GM12878 (cell line): ENCODE results near the gene SP100. TPM values are rescaled to one million over a fixed set of nuclear protein-coding genes. Genes with fewer than 3 reads are reported as not detected.

Experiments
- ATAC-seq: fragments of 200-7000 bp; cut with Tn5 transposase; 3 replicates; pipeline ENCODE4 v1.9.1; 2020; ENCODE audit warnings: mild to moderate bottlenecking, moderate library complexity
- BruUV-seq: library from RNA; stranded (reverse); fragments of 400-500 nt; replicated peaks from 2 replicates; lab custom pipeline; 2021; lab: Mats Ljungman, UMichigan
- CTCF ChIA-PET: fragments of 300-600 bp; sonication (Branson Sonifier 250); formaldehyde crosslinking; extraction: SDS; loops from one replicate; lab custom pipeline; 2021; ENCODE audit warnings: inconsistent platforms; lab: Yijun Ruan, JAX
- POLR2A ChIA-PET: fragments of 350-600 bp; formaldehyde crosslinking; extraction: SDS; loops from one replicate; lab custom pipeline; 2021; ENCODE audit warnings: inconsistent platforms; lab: Charles Lee
- RAD21 ChIA-PET: fragments of 300-600 bp; sonication (Branson Sonifier 250); formaldehyde crosslinking; loops from one replicate; lab custom pipeline; 2023; ENCODE audit warnings: antibody characterized with exemption; ENCODE audit not compliant: unreplicated experiment; lab: Charles Lee
- SMC1A ChIA-PET: fragments of 300-600 bp; sonication (Branson Sonifier 250); formaldehyde crosslinking; loops from one replicate; lab custom pipeline; 2023; ENCODE audit not compliant: unreplicated experiment, uncharacterized antibody; lab: Charles Lee
- DNase-seq: peaks from one replicate; pipeline ENCODE4 v3.0.0-alpha.2; 2011; ENCODE audit warnings: low read depth, low spot score
- FAIRE-seq: peaks from 3 replicates; lab custom pipeline; 2011; peaks lifted over from hg19 to GRCh38; lab: Jason Lieb, UNC
- H2AFZ ChIP-seq: 2 replicates; pipeline ENCODE4 v1.6.0; 2011; ENCODE audit warnings: low read depth, low read length, control low read depth; ENCODE audit not compliant: control insufficient read depth
- H3K27ac ChIP-seq: 2 replicates; pipeline ENCODE4 v1.5.1; 2011; ENCODE audit warnings: control low read depth; ENCODE audit not compliant: control insufficient read depth, insufficient read depth
- H3K27me3 ChIP-seq, 2 experiments: replicated peaks in 1 of 2; 2 replicates each; pipeline versions ENCODE4 v1.6.0 to v1.6.1; 2011; ENCODE audit warnings: low read length in 1 of 2; ENCODE audit not compliant: control insufficient read depth in 2 of 2, insufficient read depth in 2 of 2
- H3K36me3 ChIP-seq, 2 experiments: 2 replicates each; pipeline ENCODE4 v1.5.1; 2011; ENCODE audit warnings: low read length in 1 of 2; ENCODE audit not compliant: control insufficient read depth in 2 of 2, insufficient read depth in 2 of 2
- H3K4me1 ChIP-seq: 2 replicates; pipeline ENCODE4 v1.6.1; 2011; ENCODE audit warnings: mild to moderate bottlenecking, low read length, moderate library complexity, mixed read lengths; ENCODE audit not compliant: control insufficient read depth, insufficient read depth
- H3K4me2 ChIP-seq: 2 replicates; pipeline ENCODE4 v1.6.0; 2011; ENCODE audit warnings: control low read depth; ENCODE audit not compliant: control insufficient read depth, insufficient read depth
- H3K4me3 ChIP-seq: fragments of 200-600 bp; sonication (generic); 2 replicates; pipeline ENCODE4 v1.5.1; 2016
- H3K79me2 ChIP-seq: 2 replicates; pipeline ENCODE4 v1.6.0; 2011; ENCODE audit warnings: low read length; ENCODE audit not compliant: control insufficient read depth, insufficient read depth
- H3K9ac ChIP-seq: 2 replicates; pipeline ENCODE4 v1.8.0; 2011; ENCODE audit warnings: low read length, control low read depth, mixed read lengths; ENCODE audit not compliant: control insufficient read depth, insufficient read depth
- H3K9me3 ChIP-seq: replicated peaks from 3 replicates; pipeline ENCODE4 v1.5.1; 2011; ENCODE audit warnings: mild to moderate bottlenecking, low read length; ENCODE audit not compliant: control insufficient read depth, insufficient read depth
- H4K20me1 ChIP-seq: 2 replicates; pipeline ENCODE4 v1.6.0; 2011; ENCODE audit not compliant: control insufficient read depth, insufficient read depth
- BCL11A ChIP-seq: IDR thresholded peaks from 2 replicates; pipeline ENCODE4 v1.6.1; 2011; ENCODE audit warnings: low read depth, low read length
- CEBPZ ChIP-seq: fragments of 150-350 bp; IDR thresholded peaks from 2 replicates; pipeline ENCODE4 v1.6.1; 2016; ENCODE audit warnings: low read depth, low read length
- ELK1 ChIP-seq: IDR thresholded peaks from 2 replicates; pipeline ENCODE4 v1.6.1; 2012; ENCODE audit warnings: low read depth, low read length, improper control_type of control experiment
- FOXK2 ChIP-seq: fragments of 450-650 bp; IDR thresholded peaks from 2 replicates; pipeline ENCODE4 v1.6.1; 2017; ENCODE audit warnings: mild to moderate bottlenecking, moderate library complexity
- GATAD2B ChIP-seq: fragments of 450-650 bp; conservative IDR thresholded peaks from 2 replicates; pipeline ENCODE4 v1.6.1; 2017; ENCODE audit warnings: low read depth, mild to moderate bottlenecking, moderate library complexity
- MTA3 ChIP-seq: IDR thresholded peaks from 2 replicates; pipeline ENCODE4 v1.6.1; 2012; ENCODE audit warnings: low read length, inconsistent platforms, borderline replicate concordance
- NFIC ChIP-seq: IDR thresholded peaks from 2 replicates; pipeline ENCODE4 v1.6.1; 2012; ENCODE audit warnings: low read depth, mild to moderate bottlenecking, inconsistent platforms, low read length, moderate library complexity
- SP1 ChIP-seq: IDR thresholded peaks from one replicate; pipeline ENCODE4 v1.6.1; 2011; ENCODE audit warnings: low read depth, low read length
- STAT3 ChIP-seq: IDR thresholded peaks from 2 replicates; pipeline ENCODE4 v1.6.1; 2011; ENCODE audit warnings: low read depth, low read length, improper control_type of control experiment
- WRNIP1 ChIP-seq: IDR thresholded peaks from 2 replicates; pipeline ENCODE4 v1.6.1; 2011; ENCODE audit warnings: low read depth, low read length, improper control_type of control experiment, borderline replicate concordance
- WGBS: methylation state at CpG from one replicate; pipeline ENCODE4 v1.1.6; 2016; ENCODE audit warnings: low lambda C conversion rate; ENCODE audit not compliant: insufficient replicate concordance, insufficient coverage; ENCODE audit errors: missing lambda C conversion rate; 5-methylcytosine and 5-hydroxymethylcytosine counted together
- in situ Hi-C: fragments of 300-500 bp; cut with MboI; formaldehyde crosslinking; loops from 9 replicates; pipeline ENCODE4 v1.14.3; 2018; ENCODE audit warnings: mixed read lengths
- intact Hi-C: fragments of 100-400 bp; cut with micrococcal nuclease; formaldehyde crosslinking; loops from one replicate; pipeline ENCODE4 v1.14.2; 2022; ENCODE audit not compliant: unreplicated experiment
- polyA plus RNA-seq, 11 experiments: library from polyadenylated mRNA; depleted of rRNA in 4 of 11; unstranded in 6 of 11; stranded (reverse) in 5 of 11; fragments of >200 nt; fragmentation: Nextera tagmentation in 4 of 11; fragmentation: Illumina TruSeq in 1 of 11; extraction: Ambion mirVana in 4 of 11; extraction: Trizol in 1 of 11; gene quantifications; 1 replicate in 1 of 11; 2 replicates in 10 of 11; pipeline versions ENCODE4 v1.2.1 to v1.2.3, GENCODE V29; 2011 to 2016; ENCODE audit warnings: inconsistent platforms in 2 of 11, missing spikeins in 2 of 11, low read depth in 1 of 11
- total RNA-seq, 4 experiments: library from RNA; depleted of rRNA in 3 of 4; stranded (reverse); fragments of >200 nt in 3 of 4; fragmentation: Illumina TruSeq in 1 of 4; extraction: Trizol in 1 of 4; gene quantifications; 2 replicates each; pipeline versions ENCODE4 v1.2.1 to v1.2.3, GENCODE V29; 2013 to 2021
- TF ChIP-seq, protein P1 (sequence below): IDR thresholded peaks from 2 replicates; pipeline ENCODE4 v1.6.1; 2012; ENCODE audit warnings: low read depth, low read length, improper control_type of control experiment

The SP100 gene
- total and polyA plus RNA-seq, 10 of the 15 experiments (the other 5 are each of a cell fraction or from before 2014, with no cell fraction given): 109 to 239 (median 180) TPM

- no peak overlapping the region for H2AFZ ChIP-seq
- POLR2A ChIA-PET: no interaction called here
- TF ChIP-seq CEBPZ: no peak
- TF ChIP-seq MTA3: no peak
- no peak for TF ChIP-seq SP1
- no peak for TF ChIP-seq BCL11A
- no peak for TF ChIP-seq ELK1
- TF ChIP-seq GATAD2B: no peak
- TF ChIP-seq FOXK2: no peak
- TF ChIP-seq, protein P1, sequence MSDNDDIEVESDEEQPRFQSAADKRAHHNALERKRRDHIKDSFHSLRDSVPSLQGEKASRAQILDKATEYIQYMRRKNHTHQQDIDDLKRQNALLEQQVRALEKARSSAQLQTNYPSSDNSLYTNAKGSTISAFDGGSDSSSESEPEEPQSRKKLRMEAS: no peak
- TF ChIP-seq STAT3: no peak
- no peak for TF ChIP-seq WRNIP1
- TF ChIP-seq NFIC: no peak
- RAD21 ChIA-PET: no interaction called here
- FAIRE-seq: no peak
- BruUV-seq: no TSS peak
- no peaks in the 10 kb centered on the region for H4K20me1 ChIP-seq
- H3K27ac ChIP-seq: no peak overlapping the region
- H3K79me2 ChIP-seq: no peaks in the 10 kb centered on the region
- SMC1A ChIA-PET: no interaction called here
- no peak overlapping the region for H3K4me2 ChIP-seq
- DNase-seq: no peak
- H3K9me3 ChIP-seq: peaks cover 14% of the 10 kb centered on the region; the same call in 2 of the 3 replicates
- CTCF ChIA-PET: no interaction called here
- H3K27me3 ChIP-seq: no peaks in the 10 kb centered on the region
- WGBS: 93% methylated on average over 1 of the region's 1 CpG
- H3K4me3 ChIP-seq: no peak overlapping the region
- ATAC-seq: no peak
- intact Hi-C loops: no loop called here
- H3K36me3 ChIP-seq: peaks cover 4 to 6% of the 10 kb centered on the region in 2 experiments; a peak in 3 of 4 replicates
- in situ Hi-C loops: no loop called here
- H3K4me1 ChIP-seq: no peaks in the 10 kb centered on the region
- H3K9ac ChIP-seq: no peak overlapping the region
Measured at GRCh38 chr2:230570987-230571386, 155.0 kb downstream of the SP100 start.
